HG03520 (cell line): Measurements from ENCODE around the gene KIAA0232.
A peak's percentile ranks its signal among the peaks of the same experiment; 100 is the strongest.
"Not testable (repeated sequence)": the region's sequence is repeated elsewhere in the genome, so short reads cannot be mapped to it uniquely, and the experiment has no call there.

ENCODE experiments used
- ATAC-seq: cut with Tn5 transposase; IDR thresholded peaks from one replicate; pipeline ENCODE4 v1.9.1; 2021; ENCODE audit warnings: mild to moderate bottlenecking, moderate library complexity; ENCODE audit not compliant: unreplicated experiment

Gene KIAA0232

DNA sequence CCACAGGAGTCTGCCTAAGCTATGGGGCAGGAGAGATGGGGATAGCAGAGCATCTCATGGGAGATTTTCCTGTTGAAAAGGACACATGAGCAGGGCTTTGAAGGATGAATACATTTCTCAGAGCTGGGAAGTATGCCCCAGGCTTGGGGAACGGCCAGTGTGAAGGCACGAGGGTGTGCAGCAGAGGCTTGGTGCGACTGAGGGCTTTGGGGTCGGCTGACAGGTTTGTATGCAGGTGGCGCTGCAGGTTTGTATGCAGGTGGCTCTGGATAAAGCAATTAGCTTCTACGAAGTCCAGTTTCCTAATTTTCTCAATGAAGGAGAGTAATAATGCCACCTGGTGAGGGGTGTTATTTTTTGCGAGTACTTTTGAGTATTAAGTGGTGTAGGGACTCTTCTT lies 6.8 kb upstream of the KIAA0232 start:
- no peak for ATAC-seq

DNA sequence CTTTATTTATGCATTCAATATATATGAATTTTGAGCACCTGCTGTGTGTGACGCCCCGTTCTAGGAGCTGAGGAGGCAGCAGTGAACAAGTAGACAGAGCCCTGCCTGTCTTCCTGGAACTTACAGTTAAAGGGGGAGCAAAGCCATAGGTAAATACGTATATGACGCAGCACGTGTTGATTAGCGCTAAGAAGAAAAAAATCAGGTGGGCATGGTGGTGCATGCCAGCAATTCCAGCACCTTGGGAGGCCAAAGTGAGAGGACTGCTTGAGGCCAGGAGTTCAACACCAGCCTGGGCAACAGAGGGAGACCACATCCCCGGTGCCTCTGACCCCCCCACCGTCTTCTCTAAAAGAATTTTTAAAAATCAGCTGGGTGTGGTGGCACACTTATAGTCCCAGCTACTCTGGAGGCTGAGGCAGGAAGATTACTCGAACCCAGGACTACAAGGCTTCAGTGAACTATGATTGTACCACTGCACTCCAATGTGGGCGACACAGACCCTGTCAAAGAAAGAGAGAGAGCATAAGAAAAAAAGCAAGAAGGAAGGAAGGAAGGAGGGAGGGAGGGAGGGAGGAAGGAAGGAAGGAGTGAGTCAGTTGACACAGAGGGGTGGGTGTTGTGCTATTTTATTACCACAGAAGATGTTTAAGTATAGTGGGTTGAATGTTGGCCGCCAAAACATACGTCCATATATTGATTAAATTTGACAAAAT lies 5.4 kb upstream of the KIAA0232 start:
- no peak for ATAC-seq

DNA sequence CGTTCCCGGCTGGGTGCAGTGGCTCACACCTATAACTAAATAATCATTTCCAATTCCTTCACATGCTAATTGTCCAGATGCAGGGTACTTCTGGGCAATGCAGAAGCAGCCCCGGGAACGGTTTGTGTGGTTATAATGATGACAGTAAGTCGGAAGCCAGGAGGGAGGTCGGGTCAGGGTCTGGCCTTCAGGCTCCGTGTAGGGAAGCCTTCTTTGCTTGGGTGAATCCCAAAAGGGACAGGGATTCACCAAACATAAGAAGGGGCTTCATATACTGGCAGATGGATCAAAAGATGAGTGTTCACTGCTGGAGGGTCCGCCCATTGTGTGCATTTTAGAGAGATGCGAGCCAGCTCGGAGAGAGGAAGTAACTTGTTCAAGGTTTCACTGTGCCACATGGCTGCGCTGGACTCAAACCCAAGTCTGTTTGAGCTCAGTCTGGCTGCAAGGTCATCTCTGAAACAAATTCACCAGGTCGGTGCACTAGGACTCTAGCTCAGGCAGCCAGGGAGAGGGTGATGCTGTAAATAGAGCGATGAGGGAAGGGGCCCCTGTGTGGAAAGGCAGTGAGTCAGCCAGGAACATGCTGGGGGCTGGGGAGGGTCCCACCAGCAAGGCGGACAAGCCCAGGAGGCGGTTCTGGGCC lies 4.8 kb upstream of the KIAA0232 start:
- ATAC-seq, result no peak

DNA sequence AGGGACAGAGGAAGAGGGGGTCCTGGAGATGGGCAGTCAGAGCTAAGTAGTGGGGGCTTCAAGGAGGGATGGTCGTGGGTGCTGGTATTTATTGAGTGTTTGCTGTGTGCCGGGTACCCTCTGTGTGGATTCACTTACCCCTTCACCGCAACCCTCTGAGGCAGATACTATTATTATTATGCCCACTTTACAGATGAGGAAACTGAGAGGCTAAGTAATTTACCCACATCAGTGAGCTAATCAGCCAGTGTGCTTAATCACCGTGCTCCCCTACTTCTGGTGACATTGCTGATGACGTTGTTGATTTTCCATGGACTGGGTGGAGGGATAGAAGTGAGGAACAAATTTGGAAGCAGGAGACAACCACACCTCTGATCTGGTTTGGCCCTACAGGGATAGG lies 4.1 kb upstream of the KIAA0232 start:
- no peak for ATAC-seq

DNA sequence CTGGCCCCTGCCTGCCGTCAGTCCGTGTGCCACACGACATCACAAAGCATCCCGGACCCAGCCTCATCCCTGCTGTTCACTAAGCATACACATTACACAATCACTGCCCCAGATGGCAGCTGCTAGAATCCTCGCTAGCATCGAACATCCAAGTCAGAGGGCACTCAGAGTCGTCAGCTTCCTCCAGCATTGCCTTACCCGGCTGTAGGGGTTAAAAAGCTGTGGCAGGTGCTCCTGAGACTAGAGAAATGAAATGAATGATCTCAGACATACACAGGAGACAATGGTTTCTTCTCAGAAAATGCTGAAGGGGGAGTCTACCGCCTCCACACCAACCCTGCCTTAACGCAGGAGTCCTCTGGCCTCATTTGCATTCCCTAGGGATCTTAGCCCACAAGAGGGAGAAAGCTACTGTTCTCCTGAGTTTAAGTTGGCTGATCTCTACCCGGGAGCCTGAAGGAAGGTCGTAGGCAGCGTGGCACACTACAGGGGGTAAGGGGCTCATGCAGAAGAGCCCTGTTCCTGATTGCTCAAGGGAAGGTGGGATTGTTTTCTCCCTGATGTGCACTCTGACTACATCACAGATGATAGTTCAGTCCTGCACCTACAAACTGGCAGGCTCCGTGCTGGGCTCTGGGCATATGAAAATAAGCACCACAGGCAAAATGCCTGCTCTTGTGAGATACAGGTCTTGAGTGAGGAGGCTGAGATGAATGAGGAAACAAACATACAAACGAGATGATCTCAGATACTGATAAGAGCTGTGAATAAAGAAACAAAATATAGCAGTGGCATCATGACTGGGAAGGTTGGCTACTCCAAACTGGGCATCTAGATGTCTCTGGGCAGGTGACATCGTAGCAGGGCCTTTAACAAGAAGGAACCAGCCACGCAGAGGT lies 2.6 kb upstream of the KIAA0232 start:
- ATAC-seq, result no peak

DNA sequence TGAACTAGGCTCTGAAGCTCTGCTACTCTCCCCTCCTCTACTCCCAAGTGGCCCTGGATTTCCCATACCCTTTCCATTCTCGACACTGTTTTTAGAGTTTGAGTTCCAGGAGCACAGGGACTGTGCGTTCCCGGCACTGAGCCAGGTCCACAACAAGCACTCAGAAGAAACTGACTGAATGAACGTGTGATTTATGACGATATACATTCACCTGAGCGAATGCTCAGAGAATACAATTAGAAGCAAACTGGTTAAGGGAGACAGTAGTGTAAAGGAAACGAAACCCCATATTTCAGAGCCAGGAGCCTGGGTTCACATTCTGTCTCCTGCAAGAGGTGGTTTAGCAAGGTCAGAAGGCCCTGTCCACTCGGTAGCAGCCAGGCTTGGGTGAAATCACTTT lies 1.4 kb upstream of the KIAA0232 start:
- ATAC-seq, result no peak

DNA sequence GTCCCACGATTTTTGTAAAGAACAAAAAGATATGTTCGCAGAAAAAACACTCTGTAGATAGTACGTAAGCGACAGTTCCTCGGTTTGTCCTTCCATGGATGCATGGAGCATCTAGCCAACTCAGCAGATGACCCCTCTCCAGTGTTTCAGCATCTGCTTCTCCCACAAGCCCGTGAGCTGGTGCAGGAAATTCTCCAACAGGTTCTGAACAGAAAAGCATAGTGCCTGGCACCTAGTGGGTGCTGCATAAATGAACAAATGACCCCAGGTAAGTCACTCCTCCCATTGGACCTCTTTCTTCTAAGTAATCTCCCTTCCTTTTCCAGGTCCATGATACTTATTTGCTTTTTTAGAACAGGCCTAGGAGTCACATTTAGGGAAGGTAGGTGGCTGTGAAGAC lies 966 bp upstream of the KIAA0232 start:
- ATAC-seq, result no peak

DNA sequence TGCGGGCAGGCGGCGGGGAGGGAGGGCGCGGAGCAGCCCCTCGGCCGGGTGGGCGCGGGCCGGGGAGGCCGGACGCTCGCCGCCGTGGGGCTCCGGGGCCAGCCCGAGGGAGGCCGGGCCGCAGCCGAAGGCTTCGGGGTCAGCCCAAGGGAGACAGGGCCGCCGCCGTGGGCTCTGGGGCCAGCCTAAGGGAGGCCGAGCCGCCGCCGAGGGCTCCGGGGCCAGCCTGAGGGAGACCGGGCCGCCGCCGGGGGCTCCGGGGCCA lies 251 bp downstream of the KIAA0232 start:
- no peak for ATAC-seq

DNA sequence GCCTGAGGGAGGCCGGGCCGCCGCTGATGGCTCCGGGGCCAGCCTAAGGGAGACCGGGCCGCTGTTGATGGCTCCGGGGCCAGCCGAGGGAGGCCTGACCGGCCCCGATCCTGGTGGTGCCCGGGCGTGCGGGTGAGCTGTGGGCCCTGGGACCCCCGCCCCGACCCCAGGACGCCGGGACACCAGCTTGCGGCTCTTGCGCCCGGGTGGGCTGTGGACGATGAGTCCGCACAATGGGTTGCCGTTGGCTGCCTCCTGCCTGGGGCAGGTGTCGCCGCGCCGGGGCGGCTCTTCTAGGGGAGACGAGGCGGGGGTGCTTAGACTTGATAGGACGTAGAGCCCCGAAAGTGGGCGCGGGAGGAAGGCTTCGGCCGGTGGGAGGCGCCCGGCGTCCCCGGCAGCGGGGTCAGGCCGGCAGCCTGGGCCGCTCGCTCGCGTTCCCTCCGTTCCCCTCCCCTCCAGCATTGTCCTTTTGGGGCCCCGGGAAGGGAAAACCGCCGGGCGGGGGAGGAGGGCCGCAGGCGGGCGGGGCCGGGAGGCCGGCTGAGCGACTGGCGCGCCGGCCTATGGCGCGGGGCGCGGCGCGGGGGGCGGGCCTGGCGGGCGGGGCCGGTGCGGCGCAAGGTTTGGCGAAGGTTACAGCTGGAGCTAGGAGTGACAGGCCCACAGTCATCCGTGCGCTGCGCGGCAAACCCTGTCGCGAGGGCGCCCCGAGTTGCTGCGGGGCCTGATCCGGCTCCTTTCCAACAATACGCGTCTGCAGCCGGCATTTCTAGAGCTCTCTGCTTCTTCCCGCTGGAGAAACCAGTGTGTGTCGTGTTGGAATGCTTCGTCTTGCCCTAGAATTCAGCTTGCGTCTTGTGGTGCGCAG lies 819 bp downstream of the KIAA0232 start:
- ATAC-seq, result peak; percentile 67

DNA sequence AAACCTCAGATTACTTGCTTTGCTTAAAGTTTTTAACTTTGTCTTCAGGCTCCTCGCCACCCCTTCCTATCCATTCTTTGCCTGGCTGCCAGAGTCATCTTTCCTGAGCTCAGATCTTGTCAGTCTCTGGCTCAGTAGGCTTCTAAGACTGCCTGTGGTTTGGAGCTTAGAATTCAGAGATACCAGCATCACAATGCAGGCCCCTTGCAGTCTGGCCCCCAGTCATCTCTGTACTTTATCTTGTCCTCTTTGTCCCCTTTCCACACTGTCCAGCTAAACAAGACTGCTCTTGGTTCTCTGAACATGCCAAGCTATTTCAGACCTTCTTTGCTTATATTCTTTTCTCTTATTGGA lies 3.0 kb downstream of the KIAA0232 start:
- ATAC-seq, result no peak

DNA sequence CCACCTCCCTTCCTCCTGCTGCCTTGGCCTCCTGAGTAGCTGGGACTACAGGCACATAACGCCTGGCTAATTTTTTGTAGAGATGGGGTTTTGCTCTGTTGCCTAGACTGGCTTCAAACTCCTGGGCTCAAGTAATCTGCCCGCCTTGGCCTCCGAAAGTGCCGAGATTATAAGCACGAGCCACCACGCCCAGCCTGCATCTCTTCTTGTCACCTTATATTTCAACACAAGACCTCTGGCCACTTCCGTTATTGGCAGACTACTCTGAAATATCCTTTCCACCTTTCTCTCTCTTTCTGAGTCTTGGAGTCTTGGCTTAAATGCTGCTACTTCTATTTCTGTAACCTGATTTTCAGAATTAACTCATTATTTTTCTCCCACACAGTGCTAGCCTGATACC lies 5.6 kb downstream of the KIAA0232 start:
- no peak for ATAC-seq

DNA sequence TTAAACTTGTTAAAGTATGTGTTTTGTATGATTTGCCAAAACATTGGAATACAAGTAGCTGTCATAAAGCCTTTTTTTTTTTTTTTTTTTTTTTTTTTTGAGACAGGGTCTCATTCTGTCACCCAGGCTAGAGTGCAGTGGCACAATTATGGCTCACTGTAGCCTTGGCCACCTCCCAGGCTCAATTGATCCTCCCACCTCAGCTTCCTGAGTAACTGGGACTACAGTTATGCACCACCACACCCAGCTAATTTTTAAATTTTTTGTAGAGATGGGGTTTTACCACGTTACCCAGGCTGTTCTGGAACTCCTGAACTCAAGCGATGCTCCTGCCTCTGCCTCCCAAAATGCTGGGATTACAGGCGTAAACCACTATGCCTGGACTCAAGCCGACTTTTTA lies 8.7 kb downstream of the KIAA0232 start:
- ATAC-seq, result not testable (repeated sequence)

DNA sequence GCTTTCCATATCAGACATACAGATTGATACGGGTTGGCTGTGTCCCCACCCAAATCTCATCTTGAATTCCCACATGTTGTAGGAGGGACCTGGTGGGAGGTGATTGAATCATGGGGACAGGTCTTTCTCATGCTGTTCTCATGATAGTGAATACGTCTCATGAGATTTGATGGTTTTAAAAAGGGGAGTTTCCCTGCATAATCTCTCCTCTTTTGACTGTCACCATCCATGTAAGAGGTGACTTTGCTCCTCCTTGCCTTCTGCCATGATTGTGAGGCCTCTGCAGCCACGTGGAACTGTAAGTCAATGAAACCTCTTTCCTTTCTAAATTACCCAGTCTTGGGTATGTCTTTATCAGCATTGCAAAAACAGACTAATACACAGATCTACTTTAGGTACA lies 9.3 kb downstream of the KIAA0232 start:
- not testable (repeated sequence) for ATAC-seq

DNA sequence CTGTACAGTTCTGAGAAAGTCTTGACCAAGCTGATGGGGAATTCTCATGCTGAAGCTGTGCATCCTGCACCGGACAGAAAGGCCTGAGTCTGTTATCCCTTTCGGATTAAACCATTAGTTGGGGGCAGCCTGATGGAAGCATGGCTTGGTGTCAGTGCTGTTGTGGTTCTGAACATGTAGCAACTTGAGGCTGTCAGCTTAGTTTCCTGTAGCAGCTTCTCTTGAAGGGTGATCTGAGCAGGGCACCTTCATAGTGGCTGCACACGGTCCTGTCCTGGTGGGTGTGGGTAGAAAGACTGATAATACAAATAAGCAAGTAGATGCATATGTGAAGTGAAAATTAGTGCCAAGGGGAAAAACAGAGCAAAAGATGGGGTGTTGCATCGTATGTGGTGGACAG lies 11.7 kb downstream of the KIAA0232 start:
- no peak for ATAC-seq

DNA sequence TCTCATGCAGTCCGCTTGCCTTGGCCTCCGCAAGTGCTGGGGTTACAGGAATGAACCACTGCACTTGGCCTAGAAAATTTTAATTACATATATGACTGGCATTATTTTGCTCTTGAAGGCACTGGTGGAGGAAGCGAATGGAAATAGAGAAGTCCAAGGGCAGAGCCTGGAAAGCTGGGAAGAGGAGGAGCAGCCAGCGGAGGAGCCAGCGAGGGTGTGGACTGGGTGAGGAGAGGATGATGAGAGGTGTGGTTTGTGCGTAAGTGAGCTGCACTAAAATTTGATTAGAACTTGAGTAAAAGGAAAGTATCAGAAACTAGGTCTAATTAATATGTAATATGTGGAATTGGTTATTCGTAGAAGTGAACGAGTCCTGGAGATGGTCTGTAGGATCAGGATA lies 13.3 kb downstream of the KIAA0232 start:
- ATAC-seq, result no peak

DNA sequence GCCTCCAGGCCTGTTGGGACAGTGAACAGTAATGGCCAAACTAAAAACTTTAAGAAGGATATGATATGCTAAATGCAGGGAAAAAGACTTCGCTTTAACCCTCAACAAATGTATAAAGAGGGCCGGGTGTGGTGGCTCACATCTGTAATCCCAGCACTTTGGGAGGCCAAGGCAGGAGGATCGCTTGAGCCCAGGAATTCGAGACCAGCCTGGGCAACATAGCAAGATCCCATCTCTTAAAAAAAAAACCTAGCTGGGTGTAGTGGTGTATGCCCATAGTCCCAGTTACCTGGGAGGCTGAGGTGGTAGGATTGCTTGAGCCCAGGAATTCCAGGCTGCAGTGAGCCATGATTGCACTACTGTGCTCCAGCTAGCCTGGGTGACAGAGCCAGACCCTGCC lies 14.8 kb downstream of the KIAA0232 start:
- not testable (repeated sequence) for ATAC-seq

DNA sequence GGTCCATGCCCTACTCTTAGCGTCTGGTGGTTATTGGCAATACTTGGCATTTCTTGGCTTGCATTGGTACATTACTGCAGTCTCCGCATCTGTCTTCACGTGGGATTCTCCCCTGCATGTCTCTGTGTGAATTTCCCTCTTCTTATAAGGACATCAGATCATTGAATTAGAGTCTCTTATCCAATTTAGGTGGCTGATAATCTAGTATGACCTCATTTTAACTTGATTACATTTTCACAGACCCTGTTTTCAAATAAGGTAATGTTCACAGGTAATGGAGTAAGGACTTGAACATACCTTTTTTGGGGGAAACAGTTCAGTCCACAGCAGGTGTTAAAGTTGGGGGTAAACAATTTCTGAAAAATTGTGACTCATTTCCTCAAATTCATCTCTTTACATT lies 16.6 kb downstream of the KIAA0232 start:
- no peak for ATAC-seq

DNA sequence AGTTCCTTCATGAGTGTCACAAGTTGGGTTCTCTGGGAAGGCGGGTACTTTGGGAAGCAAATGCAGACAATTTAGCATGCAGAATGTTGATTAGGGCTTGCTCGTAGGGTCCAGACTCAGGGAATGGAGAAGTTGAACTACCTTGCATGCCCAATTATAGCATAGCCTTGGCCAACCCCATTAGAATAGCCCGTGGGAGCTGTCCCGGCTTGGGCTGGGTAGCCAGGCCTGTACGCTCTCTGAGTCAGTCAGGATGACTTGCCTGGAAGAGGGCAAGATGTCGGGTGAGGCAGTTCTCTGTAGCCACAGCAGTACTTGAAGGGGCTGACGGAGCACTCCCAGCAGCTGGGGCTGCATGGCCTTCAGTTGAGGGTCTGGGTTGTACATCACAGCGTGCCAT lies 19.5 kb downstream of the KIAA0232 start:
- ATAC-seq, result no peak

DNA sequence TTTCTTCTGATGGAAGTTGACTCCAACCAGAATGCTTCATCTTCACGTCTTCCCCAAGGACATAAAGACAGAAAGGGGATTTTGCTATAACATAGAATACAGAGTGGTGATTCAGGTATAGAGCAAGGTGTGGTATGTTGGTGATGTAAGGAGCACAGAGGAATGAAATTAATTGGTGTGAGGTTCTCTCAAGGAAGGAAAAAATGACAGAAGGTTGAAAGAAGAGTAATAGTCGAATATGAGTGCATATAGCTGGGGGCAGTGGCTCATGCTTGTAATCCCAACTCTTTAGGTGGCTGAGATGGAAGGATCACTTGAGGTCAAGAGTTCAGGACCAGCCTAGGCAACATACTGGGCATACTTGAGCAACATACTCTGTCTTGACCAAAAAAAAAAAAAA lies 20.1 kb downstream of the KIAA0232 start:
- no peak for ATAC-seq

DNA sequence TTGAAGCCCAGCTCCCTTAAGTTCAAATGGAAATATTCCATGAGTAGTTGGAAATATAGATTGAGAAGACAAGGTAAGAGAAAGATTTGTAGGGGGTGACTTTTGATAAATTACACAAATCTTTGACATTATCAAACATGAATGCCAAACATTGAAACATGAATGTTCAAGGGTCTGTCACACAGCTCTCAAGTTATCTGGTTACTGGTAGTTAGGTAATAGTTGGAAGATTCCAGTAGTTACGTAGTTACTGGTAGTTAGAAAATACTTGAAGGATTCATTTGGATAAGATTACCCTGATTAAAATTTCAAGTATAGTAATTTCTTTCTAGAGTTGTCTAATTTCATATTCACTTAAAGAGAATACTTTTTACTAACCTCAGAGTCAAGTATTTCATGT lies 20.7 kb downstream of the KIAA0232 start:
- no peak for ATAC-seq

DNA sequence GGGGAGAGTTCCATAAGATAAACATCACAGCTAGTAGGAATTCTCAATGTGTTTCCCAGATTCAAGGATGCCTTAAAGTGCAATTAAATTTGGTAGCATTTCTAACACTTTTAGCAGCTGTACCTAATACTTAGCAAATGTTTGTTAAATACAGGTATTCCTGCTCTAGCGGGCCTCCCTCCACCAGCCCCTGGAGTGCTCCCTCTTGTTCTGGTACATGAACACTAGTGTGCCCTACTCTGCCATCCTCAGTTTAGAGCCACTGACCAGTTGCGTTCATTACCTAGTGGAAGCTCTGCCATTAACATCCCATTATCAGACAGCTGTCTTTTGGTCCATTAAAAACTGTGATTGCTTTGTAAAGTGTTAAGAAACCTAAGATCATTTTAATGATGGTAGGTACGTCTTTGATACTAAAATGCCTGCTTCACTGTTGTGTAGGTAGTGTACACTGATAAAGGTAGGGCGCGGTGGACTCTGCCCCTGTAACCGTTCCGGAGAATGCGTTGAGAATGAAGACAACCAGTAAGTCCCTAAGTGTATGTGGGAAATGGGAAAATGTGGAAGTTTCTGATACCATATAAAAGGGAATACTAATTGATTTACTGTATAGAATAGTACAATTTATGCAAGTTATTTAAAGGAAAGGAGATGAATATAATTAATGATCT lies 21.7 kb downstream of the KIAA0232 start:
- no peak for ATAC-seq
